ENCODE data around the gene ERC2. TPM values are rescaled to one million over a fixed set of nuclear protein-coding genes. Genes with fewer than 3 reads are reported as not detected.

The ERC2 gene
- total RNA-seq, 2 donors from 2014 or later: 0.21 TPM; not detected in 1

GRCh38 chr3:55828712-55829111 lies 639.6 kb downstream of the ERC2 start:
- DNase-seq (no peak), ATAC-seq (no peak)
- no peaks in the 10 kb centered on the region for H3K9me3 ChIP-seq (ENCODE audit: control insufficient read depth, low read length, poor library complexity, severe bottlenecking)
- no peaks in the 10 kb centered on the region for H3K4me1 Mint-ChIP-seq
- H3K27me3 Mint-ChIP-seq: no peaks in the 10 kb centered on the region
- H3K27ac Mint-ChIP-seq: no peak overlapping the region
- H3K36me3 Mint-ChIP-seq (ENCODE audit: low read depth): peaks cover 4% of the 10 kb centered on the region
- no peak overlapping the region for H3K4me3 Mint-ChIP-seq

- Mint-ChIP-seq H3K4me3 (no peak overlapping the region), H3K4me1 (no peaks in the 10 kb centered on the region)
Observed at GRCh38 chr3:55827786-55828185, 640.5 kb downstream of the ERC2 start.

GRCh38 chr3:55826731-55827496 lies 641.4 kb downstream of the ERC2 start:
- peaks cover 4% of the 10 kb centered on the region for H3K36me3 Mint-ChIP-seq (ENCODE audit: low read depth)

More at GRCh38 chr3:55827786-55828185, 640.5 kb downstream of the ERC2 start:
- ATAC-seq (no peak), DNase-seq (no peak)
- Mint-ChIP-seq H3K36me3 (ENCODE audit: low read depth) (peaks cover 4% of the 10 kb centered on the region), H3K27me3 (no peaks in the 10 kb centered on the region), H3K27ac (no peak overlapping the region)
- no peaks in the 10 kb centered on the region for H3K9me3 ChIP-seq (ENCODE audit: control insufficient read depth, low read length, poor library complexity, severe bottlenecking)

GRCh38 chr3:55826097-55826496 lies 642.2 kb downstream of the ERC2 start:
- peaks cover 4% of the 10 kb centered on the region for H3K36me3 Mint-ChIP-seq (ENCODE audit: low read depth)
- H3K4me3 Mint-ChIP-seq: no peak overlapping the region
- H3K9me3 ChIP-seq (ENCODE audit: control insufficient read depth, low read length, poor library complexity, severe bottlenecking): no peaks in the 10 kb centered on the region
- H3K27me3 Mint-ChIP-seq: no peaks in the 10 kb centered on the region
- DNase-seq (no peak), ATAC-seq (no peak)
- H3K4me1 Mint-ChIP-seq: no peaks in the 10 kb centered on the region
- no peak overlapping the region for H3K27ac Mint-ChIP-seq

More at GRCh38 chr3:55826731-55827496, 641.4 kb downstream of the ERC2 start:
- H3K9me3 ChIP-seq (ENCODE audit: control insufficient read depth, low read length, poor library complexity, severe bottlenecking): no peaks in the 10 kb centered on the region
- Mint-ChIP-seq H3K4me3 (no peak overlapping the region), H3K27me3 (no peaks in the 10 kb centered on the region), H3K27ac (no peak overlapping the region), H3K4me1 (no peaks in the 10 kb centered on the region)
- ATAC-seq (no peak), DNase-seq (no peak)

GRCh38 chr3:55824406-55824805 lies 643.9 kb downstream of the ERC2 start:
- Mint-ChIP-seq H3K4me3 (no peak overlapping the region), H3K36me3 (ENCODE audit: low read depth) (peaks cover 4% of the 10 kb centered on the region), H3K27me3 (no peaks in the 10 kb centered on the region), H3K27ac (no peak overlapping the region), H3K4me1 (no peaks in the 10 kb centered on the region)
- ATAC-seq (no peak), DNase-seq (no peak)
- H3K9me3 ChIP-seq (ENCODE audit: control insufficient read depth, low read length, poor library complexity, severe bottlenecking): no peaks in the 10 kb centered on the region

- ATAC-seq: no peak
- Mint-ChIP-seq H3K36me3 (ENCODE audit: low read depth) (peaks cover 4% of the 10 kb centered on the region), H3K4me1 (no peaks in the 10 kb centered on the region), H3K4me3 (no peak overlapping the region), H3K27ac (no peak overlapping the region), H3K27me3 (no peaks in the 10 kb centered on the region)
- DNase-seq: no peak
- H3K9me3 ChIP-seq (ENCODE audit: control insufficient read depth, low read length, poor library complexity, severe bottlenecking): no peaks in the 10 kb centered on the region
Observed at GRCh38 chr3:55823829-55824228, 644.4 kb downstream of the ERC2 start.

- Mint-ChIP-seq H3K4me3 (no peak overlapping the region), H3K27me3 (no peaks in the 10 kb centered on the region), H3K27ac (no peak overlapping the region), H3K4me1 (no peaks in the 10 kb centered on the region), H3K36me3 (ENCODE audit: low read depth) (peaks cover 4% of the 10 kb centered on the region)
- no peaks in the 10 kb centered on the region for H3K9me3 ChIP-seq (ENCODE audit: control insufficient read depth, low read length, poor library complexity, severe bottlenecking)
- DNase-seq: no peak
- no peak for ATAC-seq
Observed at GRCh38 chr3:55823001-55823400, 645.3 kb downstream of the ERC2 start.

GRCh38 chr3:55819005-55819404 lies 649.3 kb downstream of the ERC2 start:
- no peak overlapping the region for H3K4me3 Mint-ChIP-seq
- DNase-seq (no peak), ATAC-seq (no peak)
- H3K9me3 ChIP-seq (ENCODE audit: control insufficient read depth, low read length, poor library complexity, severe bottlenecking): no peaks in the 10 kb centered on the region
- no peaks in the 10 kb centered on the region for H3K27me3 Mint-ChIP-seq
- H3K4me1 Mint-ChIP-seq: no peaks in the 10 kb centered on the region
- no peaks in the 10 kb centered on the region for H3K36me3 Mint-ChIP-seq (ENCODE audit: low read depth)
- no peak overlapping the region for H3K27ac Mint-ChIP-seq

- no peaks in the 10 kb centered on the region for H3K9me3 ChIP-seq (ENCODE audit: control insufficient read depth, low read length, poor library complexity, severe bottlenecking)
- no peak for DNase-seq
- no peak overlapping the region for H3K4me3 Mint-ChIP-seq
- no peaks in the 10 kb centered on the region for H3K36me3 Mint-ChIP-seq (ENCODE audit: low read depth)
- H3K27me3 Mint-ChIP-seq: no peaks in the 10 kb centered on the region
- no peak for ATAC-seq
- H3K27ac Mint-ChIP-seq: no peak overlapping the region
- H3K4me1 Mint-ChIP-seq: no peaks in the 10 kb centered on the region
Observed at GRCh38 chr3:55818485-55818884, 649.8 kb downstream of the ERC2 start.

GRCh38 chr3:55816794-55817576 lies 651.3 kb downstream of the ERC2 start:
- no peaks in the 10 kb centered on the region for H3K27me3 Mint-ChIP-seq
- no peaks in the 10 kb centered on the region for H3K36me3 Mint-ChIP-seq (ENCODE audit: low read depth)
- H3K9me3 ChIP-seq (ENCODE audit: control insufficient read depth, low read length, poor library complexity, severe bottlenecking): no peaks in the 10 kb centered on the region
- no peak overlapping the region for H3K27ac Mint-ChIP-seq
- no peak overlapping the region for H3K4me3 Mint-ChIP-seq
- ATAC-seq: no peak
- H3K4me1 Mint-ChIP-seq: no peaks in the 10 kb centered on the region
- no peak for DNase-seq

GRCh38 chr3:55815262-55815661 lies 653.0 kb downstream of the ERC2 start:
- no peak overlapping the region for H3K4me3 Mint-ChIP-seq
- no peaks in the 10 kb centered on the region for H3K9me3 ChIP-seq (ENCODE audit: control insufficient read depth, low read length, poor library complexity, severe bottlenecking)
- H3K4me1 Mint-ChIP-seq: no peaks in the 10 kb centered on the region
- no peak for ATAC-seq
- no peaks in the 10 kb centered on the region for H3K27me3 Mint-ChIP-seq
- no peak overlapping the region for H3K27ac Mint-ChIP-seq
- no peak for DNase-seq
- no peaks in the 10 kb centered on the region for H3K36me3 Mint-ChIP-seq (ENCODE audit: low read depth)

- Mint-ChIP-seq H3K36me3 (ENCODE audit: low read depth) (no peaks in the 10 kb centered on the region), H3K27ac (no peak overlapping the region), H3K4me1 (no peaks in the 10 kb centered on the region), H3K27me3 (no peaks in the 10 kb centered on the region), H3K4me3 (no peak overlapping the region)
- ATAC-seq: no peak
- no peaks in the 10 kb centered on the region for H3K9me3 ChIP-seq (ENCODE audit: control insufficient read depth, low read length, poor library complexity, severe bottlenecking)
- DNase-seq: no peak
Observed at GRCh38 chr3:55813268-55814097, 654.8 kb downstream of the ERC2 start.

- no peaks in the 10 kb centered on the region for H3K4me1 Mint-ChIP-seq
- H3K36me3 Mint-ChIP-seq (ENCODE audit: low read depth): no peaks in the 10 kb centered on the region
- H3K4me3 Mint-ChIP-seq: no peak overlapping the region
- H3K27me3 Mint-ChIP-seq: no peaks in the 10 kb centered on the region
- no peak for DNase-seq
- no peaks in the 10 kb centered on the region for H3K9me3 ChIP-seq (ENCODE audit: control insufficient read depth, low read length, poor library complexity, severe bottlenecking)
- H3K27ac Mint-ChIP-seq: no peak overlapping the region
- ATAC-seq: no peak
Observed at GRCh38 chr3:55812394-55813013, 655.8 kb downstream of the ERC2 start.

Measured in T-helper 17 cell (primary cell).